GM18507 (cell line): Measurements from ENCODE around the gene SUCO.
"Not testable (repeated sequence)": the region's sequence is repeated elsewhere in the genome, so short reads cannot be mapped to it uniquely, and the experiment has no call there.

Experiments
- DNase-seq: peaks from one replicate; pipeline ENCODE4 v3.0.0; 2011; ENCODE audit warnings: low read depth; ENCODE audit not compliant: insufficient read length; ENCODE audit errors: extremely low spot score
- FAIRE-seq: peaks from 2 replicates; lab custom pipeline; 2011; peaks lifted over from hg19 to GRCh38; lab: Jason Lieb, UNC

The SUCO gene

DNA sequence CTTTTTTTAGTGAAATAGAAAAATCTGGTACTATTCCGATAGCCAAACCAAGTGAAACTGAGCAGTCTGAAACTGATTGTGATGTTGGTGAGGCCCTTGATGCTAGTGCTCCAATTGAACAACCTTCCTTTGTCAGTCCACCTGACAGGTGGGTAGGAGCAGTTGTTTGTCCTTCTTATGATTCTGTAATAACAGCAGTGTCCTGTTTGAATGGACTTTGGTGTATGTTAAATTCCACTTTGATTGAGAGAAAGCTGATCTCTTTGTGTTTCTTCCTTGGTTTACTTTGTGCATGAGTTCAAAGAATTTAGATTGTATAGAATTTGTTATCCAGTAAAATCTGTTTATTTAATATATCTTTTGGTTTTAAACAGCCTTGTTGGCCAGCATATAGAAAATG lies 24.3 kb downstream of the SUCO start:
- FAIRE-seq = no peak
- DNase-seq = no peak

DNA sequence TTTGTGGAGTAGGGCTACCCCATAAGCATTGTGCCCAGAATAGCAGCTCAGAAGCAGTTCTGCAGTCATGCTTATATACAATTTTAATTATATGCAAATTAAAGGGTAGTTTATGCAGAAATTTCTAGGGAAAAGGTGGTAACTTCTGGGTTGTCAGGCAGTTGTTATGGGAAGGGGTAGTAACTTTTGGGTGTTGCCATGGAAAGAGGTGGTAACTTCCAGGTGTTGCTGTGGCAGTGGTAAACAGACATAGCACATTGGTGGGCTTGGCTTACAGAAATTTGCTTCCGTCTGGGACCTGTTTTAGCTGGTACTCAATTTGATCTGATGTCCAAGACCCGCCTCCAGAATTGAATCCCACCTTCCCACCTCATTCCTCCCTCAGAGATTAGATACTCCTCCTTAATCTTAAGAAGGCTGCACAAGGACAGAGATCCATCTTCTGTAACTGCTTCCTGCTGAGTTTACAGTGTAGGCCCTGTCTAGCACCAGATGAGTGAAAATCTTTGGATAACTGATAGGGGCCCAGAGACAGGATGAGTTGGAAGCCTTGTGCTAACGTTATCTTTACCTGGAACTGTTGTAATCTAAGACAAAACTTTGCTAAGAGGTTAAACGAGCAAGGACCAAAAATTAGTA lies 26.7 kb downstream of the SUCO start:
- DNase-seq (no peak), FAIRE-seq (no peak)

DNA sequence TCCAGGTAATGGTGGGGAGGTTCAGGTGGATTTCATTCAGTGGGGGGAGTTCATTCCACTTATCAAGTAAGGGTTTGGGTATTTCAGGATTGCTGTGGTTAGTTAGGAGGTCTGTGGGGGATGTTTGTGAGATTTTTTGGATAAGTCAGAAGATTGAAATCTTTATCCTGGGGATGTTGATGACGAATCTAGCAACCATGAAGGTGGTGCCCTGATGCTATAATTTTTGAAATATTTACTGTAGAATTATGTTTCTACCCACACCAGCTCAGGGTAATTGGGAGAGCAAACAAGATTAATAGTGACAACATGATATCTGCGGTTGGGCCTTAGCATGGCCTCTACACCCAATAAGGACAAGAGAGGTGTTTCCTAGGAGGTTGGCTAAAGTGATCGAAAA lies 28.3 kb downstream of the SUCO start:
- no peak for DNase-seq
- FAIRE-seq = no peak

DNA sequence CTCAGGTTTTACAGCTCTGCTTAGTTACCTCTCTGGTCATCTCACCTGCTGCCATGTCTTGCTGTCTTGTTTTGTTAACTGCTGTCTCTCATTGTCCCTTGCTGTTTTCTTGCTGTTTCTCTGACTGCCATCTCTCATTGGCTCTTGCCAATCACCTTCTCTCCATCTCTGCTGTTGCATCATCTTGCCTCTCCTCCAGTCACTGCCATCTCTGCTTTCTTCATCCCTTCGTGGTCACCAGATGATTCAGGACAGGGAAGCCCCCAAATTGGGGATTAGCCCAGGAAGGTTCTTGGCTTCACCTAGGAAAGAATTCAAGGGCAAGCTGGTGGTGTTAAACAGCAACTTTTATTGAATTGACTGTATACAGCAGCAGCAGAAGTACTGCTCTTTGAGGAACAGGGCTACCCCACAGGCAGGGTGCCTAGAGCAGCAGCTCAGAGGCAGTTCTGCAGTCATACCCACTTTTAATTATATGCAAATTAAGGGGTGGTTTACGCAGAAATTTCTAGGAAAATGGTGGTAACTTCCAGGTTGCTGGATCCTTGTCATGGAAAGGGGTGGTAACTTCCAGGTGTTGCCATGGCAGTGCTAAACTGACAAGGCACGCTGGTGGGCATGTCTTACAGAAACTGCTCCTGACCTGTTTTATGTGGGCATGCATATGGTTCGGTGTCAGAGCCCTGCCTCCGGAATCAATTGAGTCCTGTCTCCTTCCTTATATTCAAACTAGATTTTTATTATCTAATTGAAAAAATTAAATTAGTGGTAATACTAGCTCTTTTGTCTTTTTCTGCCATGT lies 33.4 kb downstream of the SUCO start:
- FAIRE-seq (no peak), DNase-seq (no peak)

- FAIRE-seq = no peak
- DNase-seq = no peak
Observed at GRCh38 chr1:172567720-172568119, 34.8 kb downstream of the SUCO start.

- FAIRE-seq = no peak
- DNase-seq = no peak
Observed at GRCh38 chr1:172574080-172574479, 41.1 kb downstream of the SUCO start.

DNA sequence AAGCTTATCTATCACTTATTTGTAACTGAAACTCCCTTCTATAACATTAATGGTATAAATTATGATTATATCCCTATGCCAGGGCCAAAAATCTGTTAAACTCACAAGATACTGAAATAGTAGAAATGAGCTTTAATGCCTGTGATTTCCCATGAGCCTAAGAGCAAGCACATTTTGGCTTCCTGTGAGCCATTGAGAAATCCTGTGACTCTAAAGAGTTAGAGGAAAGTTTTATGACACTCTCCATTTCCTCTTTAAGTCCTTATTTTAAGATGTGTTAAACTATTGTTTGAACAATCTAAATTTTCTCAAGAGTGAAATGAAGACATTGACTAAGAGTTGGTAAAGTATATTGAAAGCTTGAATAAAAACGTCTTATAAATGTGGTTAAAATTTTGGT lies 45.6 kb downstream of the SUCO start:
- no peak for DNase-seq

GRCh38 chr1:172581273-172581672 lies 48.3 kb downstream of the SUCO start:
- FAIRE-seq = no peak
- DNase-seq = no peak

More for the DNA sequence above, 45.6 kb downstream of the SUCO start:
- FAIRE-seq = no peak

DNA sequence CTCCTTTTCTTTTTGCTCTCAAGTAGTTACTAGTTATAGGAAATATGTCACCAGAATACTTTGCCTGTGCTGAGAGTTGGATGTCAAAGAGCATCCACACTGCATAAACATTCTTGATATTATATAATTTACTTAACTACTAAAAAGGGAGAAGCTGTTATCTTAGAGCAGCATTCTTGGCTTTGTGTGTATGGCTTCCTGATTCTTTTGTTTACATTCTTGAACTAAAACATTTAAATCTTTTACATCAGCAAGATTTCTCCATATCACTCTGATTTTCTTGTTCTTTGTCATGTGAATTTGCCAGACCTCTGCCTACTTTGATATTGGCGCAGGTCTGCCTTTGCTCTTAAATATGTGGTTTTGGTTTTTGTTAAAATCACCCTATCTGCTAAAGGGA lies 48.8 kb downstream of the SUCO start:
- DNase-seq (no peak), FAIRE-seq (no peak)

GRCh38 chr1:172582889-172583288 lies 49.9 kb downstream of the SUCO start:
- FAIRE-seq (no peak), DNase-seq (no peak)

DNA sequence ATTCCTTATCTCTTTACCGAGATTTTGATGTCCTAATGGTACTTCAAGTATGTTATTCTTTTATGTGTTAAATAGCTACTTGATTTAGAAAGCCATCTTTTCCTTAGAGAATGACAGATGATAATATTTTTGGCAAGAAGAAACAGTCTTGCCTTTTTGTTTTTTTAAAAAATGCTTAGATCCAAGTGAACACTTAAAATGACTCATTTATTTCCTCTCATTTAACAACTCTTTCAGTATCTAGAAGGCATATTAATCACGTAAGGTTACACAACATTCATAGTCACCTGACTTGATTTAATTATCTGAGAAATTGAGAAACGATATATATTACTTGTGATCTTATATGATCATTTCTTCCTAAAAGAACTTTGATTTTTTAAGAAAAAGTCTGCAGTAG lies 52.4 kb downstream of the SUCO start:
- FAIRE-seq = no peak

DNA sequence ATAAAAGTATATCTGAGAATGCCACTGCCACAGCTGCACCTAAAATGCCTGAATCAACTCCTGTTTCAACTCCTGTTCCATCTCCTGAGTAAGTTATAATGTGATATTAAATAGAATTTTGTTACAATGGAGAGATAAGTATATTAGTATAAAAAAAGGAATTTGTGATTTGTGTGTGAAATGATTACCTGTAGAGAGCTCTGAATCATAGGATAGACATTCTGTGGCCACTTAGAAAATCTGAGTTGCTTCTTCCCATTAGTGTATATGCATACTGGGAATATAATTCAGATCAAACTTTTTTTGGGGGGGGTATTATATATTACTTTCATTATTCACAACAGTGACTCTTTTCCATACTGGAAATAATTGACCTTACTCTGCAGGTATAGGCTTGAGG lies 52.9 kb downstream of the SUCO start:
- DNase-seq (no peak), FAIRE-seq (no peak)

More for the DNA sequence above, 52.4 kb downstream of the SUCO start:
- DNase-seq = no peak

GRCh38 chr1:172588296-172589291 lies 55.6 kb downstream of the SUCO start:
- FAIRE-seq (no peak), DNase-seq (no peak)

- no peak for FAIRE-seq
- no peak for DNase-seq
Observed at GRCh38 chr1:172589553-172589952, 56.6 kb downstream of the SUCO start.

- FAIRE-seq = not testable (repeated sequence)
Observed at GRCh38 chr1:172591429-172591828, 58.5 kb downstream of the SUCO start.

DNA sequence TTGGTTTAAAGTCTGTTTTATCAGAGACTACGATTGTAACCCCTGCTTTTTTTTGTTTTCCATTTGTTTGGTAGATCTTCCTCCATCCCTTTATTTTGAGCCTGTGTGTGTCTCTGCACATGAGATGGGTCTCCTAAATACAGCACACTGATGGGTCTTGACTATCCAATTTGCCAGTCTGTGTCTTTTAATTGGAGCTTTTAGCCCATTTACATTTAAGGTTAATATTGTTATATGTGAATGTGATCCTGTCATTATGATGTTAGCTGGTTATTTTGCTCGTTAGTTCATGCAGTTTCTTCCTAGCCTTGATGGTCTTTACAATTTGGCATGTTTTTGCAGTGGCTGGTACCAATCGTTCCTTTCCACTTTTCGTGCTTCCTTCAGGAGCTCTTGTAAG lies 62.1 kb downstream of the SUCO start:
- FAIRE-seq, DNase-seq: not testable (repeated sequence)

More at GRCh38 chr1:172591429-172591828, 58.5 kb downstream of the SUCO start:
- not testable (repeated sequence) for DNase-seq

DNA sequence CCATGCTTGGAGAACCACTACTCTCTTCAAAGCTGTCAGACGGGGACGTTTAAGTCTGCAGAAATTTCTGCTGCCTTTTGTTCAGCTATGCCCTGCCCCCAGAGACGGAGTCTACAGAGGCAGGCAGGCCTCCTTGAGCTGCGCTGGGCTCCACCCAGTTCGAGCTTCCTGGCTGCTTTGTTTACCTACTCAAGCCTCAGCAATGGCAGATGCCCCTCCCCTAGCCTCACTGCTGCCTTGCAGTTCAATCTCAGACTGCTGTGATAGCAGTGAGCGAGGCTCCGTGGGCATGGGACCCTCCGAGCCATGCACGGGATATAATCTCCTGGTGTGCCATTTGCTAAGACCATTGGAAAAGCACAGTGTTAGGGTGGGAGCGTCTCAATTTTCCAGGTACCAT lies 63.8 kb downstream of the SUCO start:
- not testable (repeated sequence) for DNase-seq, FAIRE-seq

GRCh38 chr1:172599912-172600311 lies 67.0 kb downstream of the SUCO start:
- FAIRE-seq (no peak), DNase-seq (no peak)

- DNase-seq (no peak), FAIRE-seq (no peak)
Observed at GRCh38 chr1:172600615-172601014, 67.7 kb downstream of the SUCO start.
